Caco-2 (cell line): Measurements from ENCODE around the gene TSHZ2. TPM values are rescaled to one million over a fixed set of nuclear protein-coding genes. Genes with fewer than 3 reads are reported as not detected.

Experiments
- BruUV-seq: library from RNA; stranded (reverse); fragments of 400-500 nt; replicated peaks from 2 replicates; lab custom pipeline; 2021; lab: Mats Ljungman, UMichigan
- CTCF ChIA-PET: fragments of 300-600 bp; sonication (Branson Sonifier 250); formaldehyde crosslinking; loops from one replicate; lab custom pipeline; 2022; ENCODE audit warnings: antibody characterized with exemption; lab: Charles Lee
- POLR2A ChIA-PET: fragments of 300-600 bp; sonication (Branson Sonifier 250); formaldehyde crosslinking; loops from one replicate; lab custom pipeline; 2022; ENCODE audit warnings: antibody characterized with exemption; lab: Charles Lee
- DNase-seq, 2 experiments: peaks; one replicate each; pipeline versions ENCODE4 v3.0.0 to v3.0.0-alpha.2; 2020 to 2022
- H3K27me3 ChIP-seq: replicated peaks from 2 replicates; pipeline ENCODE4 v1.6.0; 2011; ENCODE audit warnings: low read length; ENCODE audit not compliant: control insufficient read depth, insufficient read depth
- H3K36me3 ChIP-seq: 2 replicates; pipeline ENCODE4 v1.5.1; 2011; ENCODE audit warnings: low read length; ENCODE audit not compliant: control insufficient read depth, insufficient read depth
- H3K4me1 ChIP-seq: fragments of 250-450 bp; sonication (Bioruptor Pico); 2 replicates; pipeline ENCODE4 v1.5.1; 2020; ENCODE audit warnings: mild to moderate bottlenecking
- H3K4me3 ChIP-seq: 2 replicates; pipeline ENCODE4 v1.5.1; 2011; ENCODE audit warnings: low read depth, mild to moderate bottlenecking, control low read depth, low read length
- H3K9me3 ChIP-seq: fragments of 250-450 bp; sonication (Bioruptor Pico); 2 replicates; pipeline ENCODE4 v1.5.1; 2020; ENCODE audit warnings: mild to moderate bottlenecking, moderate library complexity
- H3K27ac Mint-ChIP-seq: one replicate; pipeline ENCODE4 v1.8.0; 2022; ENCODE audit warnings: mixed read lengths; ENCODE audit not compliant: unreplicated experiment
- H3K27me3 Mint-ChIP-seq: one replicate; pipeline ENCODE4 v1.8.0; 2022; ENCODE audit warnings: mixed read lengths; ENCODE audit not compliant: insufficient read depth, unreplicated experiment
- H3K36me3 Mint-ChIP-seq: one replicate; pipeline ENCODE4 v1.8.0; 2022; ENCODE audit warnings: mild to moderate bottlenecking, mixed read lengths; ENCODE audit not compliant: insufficient read depth, unreplicated experiment
- H3K4me1 Mint-ChIP-seq: one replicate; pipeline ENCODE4 v1.8.0; 2022; ENCODE audit warnings: low read depth, mixed read lengths; ENCODE audit not compliant: unreplicated experiment
- H3K4me3 Mint-ChIP-seq: one replicate; pipeline ENCODE4 v1.8.0; 2022; ENCODE audit warnings: mild to moderate bottlenecking, moderate library complexity, mixed read lengths; ENCODE audit not compliant: unreplicated experiment
- H3K9me3 Mint-ChIP-seq: one replicate; pipeline ENCODE4 v1.8.0; 2022; ENCODE audit warnings: mixed read lengths; ENCODE audit not compliant: unreplicated experiment
- CTCF ChIP-seq, 2 experiments: fragments of 200-600 bp in 1 of 2; IDR thresholded peaks; 1 replicate in 1 of 2; 2 replicates in 1 of 2; pipeline versions ENCODE4 v1.5.1 to v1.8.0; 2011 to 2022; ENCODE audit warnings: antibody characterized with exemption in 1 of 2, control low read depth in 1 of 2, inconsistent platforms in 1 of 2, low read depth in 1 of 2, low read length in 1 of 2, mild to moderate bottlenecking in 1 of 2, moderate library complexity in 1 of 2; ENCODE audit not compliant: insufficient read depth in 1 of 2, severe bottlenecking in 1 of 2, unreplicated experiment in 1 of 2
- intact Hi-C: fragments of 100-400 bp; cut with micrococcal nuclease; formaldehyde crosslinking; loops from one replicate; pipeline ENCODE4 v1.10.0; 2022; ENCODE audit not compliant: unreplicated experiment
- total RNA-seq: library from RNA; stranded (reverse); gene quantifications from 2 replicates; pipeline ENCODE4 v1.2.3, GENCODE V29; 2022

The TSHZ2 gene
- total RNA-seq, 1 experiment from 2014 or later = 0.07 TPM

GRCh38 chr20:53191957-53192356 lies 219.8 kb downstream of the TSHZ2 start:
- Mint-ChIP-seq H3K4me1 (no peaks in the 10 kb centered on the region), H3K27ac (no peak overlapping the region), H3K9me3 (no peaks in the 10 kb centered on the region), H3K4me3 (no peak overlapping the region), H3K27me3 (peaks cover 41% of the 10 kb centered on the region), H3K36me3 (no peaks in the 10 kb centered on the region)
- ChIA-PET POLR2A (no interaction called here), CTCF (interaction anchor here (0.7 kb wide), 1 partner anchor 50 kb away, joined by 5 read pairs; no protein-coding TSS in a partner anchor)
- Histone ChIP-seq H3K27me3 (peaks cover 2% of the 10 kb centered on the region; the same call in 1 of the 2 replicates), H3K4me3 (no peak overlapping the region), H3K4me1 (no peaks in the 10 kb centered on the region), H3K36me3 (no peaks in the 10 kb centered on the region), H3K9me3 (no peaks in the 10 kb centered on the region)
- no peak for DNase-seq
- no peak for TF ChIP-seq CTCF (IDR thresholded peaks at IDR 0.05; ENCODE audit: insufficient read depth in 1 of 2, low read depth in 1 of 2, low read length in 1 of 2, severe bottlenecking in 1 of 2, unreplicated experiment in 1 of 2)
- intact Hi-C loops = no loop called here
- no TSS peak for BruUV-seq

GRCh38 chr20:53194306-53195290 lies 222.4 kb downstream of the TSHZ2 start:
- no peaks in the 10 kb centered on the region for H3K36me3 Mint-ChIP-seq
- no peaks in the 10 kb centered on the region for H3K36me3 ChIP-seq
- POLR2A ChIA-PET = no interaction called here
- H3K27me3 ChIP-seq = peaks cover 2% of the 10 kb centered on the region; the same call in 1 of the 2 replicates
- no TSS peak for BruUV-seq
- CTCF ChIA-PET = no interaction called here
- TF ChIP-seq CTCF (IDR thresholded peaks at IDR 0.05; ENCODE audit: insufficient read depth in 1 of 2, low read depth in 1 of 2, low read length in 1 of 2, severe bottlenecking in 1 of 2, unreplicated experiment in 1 of 2) = no peak
- no peaks in the 10 kb centered on the region for H3K4me1 ChIP-seq
- H3K27ac Mint-ChIP-seq = no peak overlapping the region
- H3K27me3 Mint-ChIP-seq = peaks cover 36% of the 10 kb centered on the region
- H3K9me3 ChIP-seq = no peaks in the 10 kb centered on the region
- intact Hi-C loops = no loop called here
- no peak for DNase-seq
- no peaks in the 10 kb centered on the region for H3K4me1 Mint-ChIP-seq
- no peaks in the 10 kb centered on the region for H3K9me3 Mint-ChIP-seq
- no peak overlapping the region for H3K4me3 ChIP-seq
- H3K4me3 Mint-ChIP-seq = no peak overlapping the region

GRCh38 chr20:53195876-53196610 lies 223.9 kb downstream of the TSHZ2 start:
- Histone ChIP-seq H3K4me1 (no peaks in the 10 kb centered on the region), H3K27me3 (peaks cover 2% of the 10 kb centered on the region; the same call in 1 of the 2 replicates), H3K4me3 (no peak overlapping the region), H3K36me3 (no peaks in the 10 kb centered on the region), H3K9me3 (no peaks in the 10 kb centered on the region)
- ChIA-PET CTCF (no interaction called here), POLR2A (no interaction called here)
- Mint-ChIP-seq H3K9me3 (no peaks in the 10 kb centered on the region), H3K36me3 (no peaks in the 10 kb centered on the region), H3K27me3 (peaks cover 41% of the 10 kb centered on the region), H3K4me1 (no peaks in the 10 kb centered on the region), H3K27ac (no peak overlapping the region), H3K4me3 (no peak overlapping the region)
- TF ChIP-seq CTCF (IDR thresholded peaks at IDR 0.05; ENCODE audit: insufficient read depth in 1 of 2, low read depth in 1 of 2, low read length in 1 of 2, severe bottlenecking in 1 of 2, unreplicated experiment in 1 of 2) = no peak
- intact Hi-C loops = no loop called here
- DNase-seq = no peak
- no TSS peak for BruUV-seq
